ENCODE results near the gene ZCCHC24. TPM values are rescaled to one million over a fixed set of nuclear protein-coding genes. Genes with fewer than 3 reads are reported as not detected.

Gene ZCCHC24
- total RNA-seq, 1 donor from 2014 or later = 1.3 TPM

DNA sequence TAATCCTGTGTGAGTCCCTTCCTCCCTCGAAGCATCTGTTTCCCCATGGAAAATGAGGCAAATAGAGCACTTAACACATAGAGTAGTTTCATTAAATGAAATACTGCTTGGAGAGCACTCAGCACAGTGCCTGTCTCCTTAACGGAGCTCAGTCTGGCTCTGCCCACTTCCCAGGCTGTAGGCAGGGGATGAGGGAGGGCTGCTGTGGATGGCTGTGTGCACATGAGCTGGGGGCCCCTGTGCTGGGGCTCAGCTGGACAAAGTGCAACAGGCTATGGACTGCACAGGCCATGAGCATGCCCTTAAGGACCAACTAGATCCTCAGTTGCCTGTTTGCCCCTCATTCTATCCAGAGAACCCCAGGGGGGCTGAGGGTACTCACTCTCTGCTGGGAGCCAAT lies 14.5 kb downstream of the ZCCHC24 start:
- Mint-ChIP-seq H3K36me3 (ENCODE audit: low read depth) (no peaks in the 10 kb centered on the region), H3K27me3 (peaks cover 2% of the 10 kb centered on the region), H3K9me3 (peaks cover 5% of the 10 kb centered on the region), H3K4me1 (no peaks in the 10 kb centered on the region), H3K4me3 (no peak overlapping the region), H3K27ac (no peak overlapping the region)
- TF ChIP-seq, protein P1, sequence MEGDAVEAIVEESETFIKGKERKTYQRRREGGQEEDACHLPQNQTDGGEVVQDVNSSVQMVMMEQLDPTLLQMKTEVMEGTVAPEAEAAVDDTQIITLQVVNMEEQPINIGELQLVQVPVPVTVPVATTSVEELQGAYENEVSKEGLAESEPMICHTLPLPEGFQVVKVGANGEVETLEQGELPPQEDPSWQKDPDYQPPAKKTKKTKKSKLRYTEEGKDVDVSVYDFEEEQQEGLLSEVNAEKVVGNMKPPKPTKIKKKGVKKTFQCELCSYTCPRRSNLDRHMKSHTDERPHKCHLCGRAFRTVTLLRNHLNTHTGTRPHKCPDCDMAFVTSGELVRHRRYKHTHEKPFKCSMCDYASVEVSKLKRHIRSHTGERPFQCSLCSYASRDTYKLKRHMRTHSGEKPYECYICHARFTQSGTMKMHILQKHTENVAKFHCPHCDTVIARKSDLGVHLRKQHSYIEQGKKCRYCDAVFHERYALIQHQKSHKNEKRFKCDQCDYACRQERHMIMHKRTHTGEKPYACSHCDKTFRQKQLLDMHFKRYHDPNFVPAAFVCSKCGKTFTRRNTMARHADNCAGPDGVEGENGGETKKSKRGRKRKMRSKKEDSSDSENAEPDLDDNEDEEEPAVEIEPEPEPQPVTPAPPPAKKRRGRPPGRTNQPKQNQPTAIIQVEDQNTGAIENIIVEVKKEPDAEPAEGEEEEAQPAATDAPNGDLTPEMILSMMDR (IDR thresholded peaks at IDR 0.05) = no peak
- intact Hi-C loops (cut with micrococcal nuclease) = no loop called here
- ATAC-seq (ENCODE audit: low read depth) (no peak), DNase-seq (no peak)
- ChIA-PET CTCF (no interaction called here), POLR2A (no interaction called here)

DNA sequence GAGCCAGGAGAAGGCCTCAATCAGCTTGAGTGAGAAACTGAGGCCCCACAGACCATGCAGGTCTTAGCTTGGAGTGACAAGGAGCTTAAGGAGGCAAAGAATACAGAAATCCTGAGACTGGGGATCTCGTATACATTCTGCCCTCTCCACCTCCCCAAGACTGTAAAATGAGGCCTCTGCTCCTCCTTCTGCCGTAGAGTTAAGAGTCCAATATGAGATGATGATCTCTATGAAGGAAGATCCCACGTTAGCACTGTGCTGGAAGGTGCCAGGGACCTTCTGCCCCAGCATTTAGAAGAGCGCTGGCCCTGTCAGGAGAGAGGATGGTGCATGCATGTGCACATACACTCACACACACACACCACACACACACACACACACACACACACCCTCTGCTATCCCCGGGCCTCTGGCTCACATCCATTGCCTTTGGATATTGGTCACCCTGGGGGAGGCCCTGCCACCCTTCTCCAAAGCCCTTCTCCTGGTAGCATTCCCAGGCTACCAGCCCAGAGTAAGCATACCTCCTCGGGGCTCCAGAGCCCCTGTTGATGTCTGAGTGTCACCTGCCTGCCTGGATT lies 15.0 kb downstream of the ZCCHC24 start:
- no peak for DNase-seq
- intact Hi-C loops (cut with micrococcal nuclease) = no loop called here
- Mint-ChIP-seq H3K27ac (no peak overlapping the region), H3K36me3 (ENCODE audit: low read depth) (no peaks in the 10 kb centered on the region), H3K9me3 (peaks cover 5% of the 10 kb centered on the region), H3K4me3 (no peak overlapping the region), H3K4me1 (no peaks in the 10 kb centered on the region), H3K27me3 (peaks cover 2% of the 10 kb centered on the region)
- ATAC-seq (ENCODE audit: low read depth) = no peak
- TF ChIP-seq, protein P1 (IDR thresholded peaks at IDR 0.05) = no peak
- ChIA-PET POLR2A (no interaction called here), CTCF (no interaction called here)

GRCh38 chr10:79429751-79430150 lies 15.7 kb downstream of the ZCCHC24 start:
- ChIA-PET POLR2A (no interaction called here), CTCF (no interaction called here)
- H3K27ac Mint-ChIP-seq = no peak overlapping the region
- no peak overlapping the region for H3K4me3 Mint-ChIP-seq
- TF ChIP-seq, protein P1 (IDR thresholded peaks at IDR 0.05) = no peak
- DNase-seq (no peak), ATAC-seq (ENCODE audit: low read depth) (no peak)
- H3K9me3 Mint-ChIP-seq = peaks cover 5% of the 10 kb centered on the region
- H3K4me1 Mint-ChIP-seq = no peaks in the 10 kb centered on the region
- no peaks in the 10 kb centered on the region for H3K36me3 Mint-ChIP-seq (ENCODE audit: low read depth)
- H3K27me3 Mint-ChIP-seq = peaks cover 2% of the 10 kb centered on the region
- intact Hi-C loops (cut with micrococcal nuclease) = no loop called here

DNA sequence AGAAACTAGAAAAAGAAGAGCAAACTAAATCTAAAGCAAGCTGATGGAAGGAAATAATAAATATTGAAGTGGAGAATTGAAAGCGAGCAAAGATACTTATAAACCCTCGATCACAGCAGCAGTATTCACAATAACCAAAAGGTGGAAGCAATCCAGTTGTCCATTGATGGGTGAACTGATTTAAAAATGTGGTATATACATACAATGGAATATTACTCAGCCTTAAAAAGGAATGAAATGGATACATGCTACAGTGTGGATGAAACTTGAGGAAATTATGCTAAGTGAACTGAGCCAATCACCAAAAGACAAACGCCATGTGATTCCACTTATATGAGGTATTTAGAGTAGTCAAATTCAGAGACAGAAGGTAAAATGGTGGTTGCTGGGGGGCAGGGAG lies 17.5 kb downstream of the ZCCHC24 start:
- intact Hi-C loops (cut with micrococcal nuclease) = no loop called here
- no peaks in the 10 kb centered on the region for H3K36me3 Mint-ChIP-seq (ENCODE audit: low read depth)
- no peaks in the 10 kb centered on the region for H3K27me3 Mint-ChIP-seq
- H3K4me3 Mint-ChIP-seq = no peak overlapping the region
- TF ChIP-seq, protein P1 (IDR thresholded peaks at IDR 0.05) = no peak
- H3K9me3 Mint-ChIP-seq = peaks cover 5% of the 10 kb centered on the region
- H3K27ac Mint-ChIP-seq = no peak overlapping the region
- POLR2A ChIA-PET = no interaction called here
- ATAC-seq (ENCODE audit: low read depth) (no peak), DNase-seq (no peak)
- H3K4me1 Mint-ChIP-seq = no peaks in the 10 kb centered on the region
- CTCF ChIA-PET = no interaction called here

DNA sequence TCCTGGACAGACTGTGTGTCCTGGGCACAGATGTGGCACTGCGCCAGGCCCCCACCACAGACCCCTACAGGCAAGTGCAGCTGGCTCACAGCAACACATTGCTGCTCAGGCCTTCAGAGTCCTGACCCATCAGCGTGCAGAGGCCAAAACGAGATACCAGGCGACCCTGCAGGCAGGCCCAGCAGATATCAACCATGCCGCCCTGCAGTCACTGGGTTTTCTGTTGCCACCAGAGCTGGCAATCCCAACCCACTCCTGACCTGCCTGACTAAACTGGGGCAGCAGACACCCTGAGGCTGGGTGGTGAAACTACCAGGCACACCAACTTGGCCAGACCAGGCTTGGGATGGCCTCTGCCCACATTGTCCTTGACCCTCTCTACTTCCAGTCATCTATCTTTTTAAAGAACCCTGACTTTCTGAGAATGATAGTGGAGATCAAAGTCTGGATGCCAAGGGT lies 20.3 kb downstream of the ZCCHC24 start:
- Mint-ChIP-seq H3K27ac (no peak overlapping the region), H3K4me1 (no peaks in the 10 kb centered on the region), H3K4me3 (no peak overlapping the region), H3K27me3 (no peaks in the 10 kb centered on the region), H3K36me3 (ENCODE audit: low read depth) (no peaks in the 10 kb centered on the region), H3K9me3 (peaks cover 5% of the 10 kb centered on the region)
- DNase-seq = no peak
- ATAC-seq (ENCODE audit: low read depth) = no peak
- CTCF ChIA-PET = no interaction called here
- TF ChIP-seq, protein P1 (IDR thresholded peaks at IDR 0.05) = no peak
- POLR2A ChIA-PET = no interaction called here
- intact Hi-C loops (cut with micrococcal nuclease) = no loop called here
